Testis (tissue), 3 donors: ENCODE results near the gene ALOX12. TPM values are rescaled to one million over a fixed set of nuclear protein-coding genes. Genes with fewer than 3 reads are reported as not detected.

Experiments
- DNase-seq: peaks from one replicate; pipeline ENCODE4 v3.0.0-alpha.2; 2019
- H3K27ac ChIP-seq, 2 donors: fragments of 200-600 bp; sonication (generic); one replicate each; pipeline ENCODE4 v1.5.1; 2019
- H3K27me3 ChIP-seq: fragments of 200-600 bp; sonication (generic); one replicate; pipeline ENCODE4 v1.5.1; 2019
- H3K36me3 ChIP-seq: fragments of 200-600 bp; sonication (generic); one replicate; pipeline ENCODE4 v1.5.1; 2017; ENCODE audit warnings: low read depth; ENCODE audit errors: missing control alignments
- H3K4me1 ChIP-seq: fragments of 200-600 bp; sonication (generic); one replicate; pipeline ENCODE4 v1.5.1; 2019
- H3K4me3 ChIP-seq, 2 donors: fragments of 200-600 bp; sonication (generic); one replicate each; pipeline ENCODE4 v1.5.1; 2017 to 2019
- H3K9me3 ChIP-seq: fragments of 200-600 bp; sonication (generic); one replicate; pipeline ENCODE4 v1.5.1; 2017
- POLR2A ChIP-seq: fragments of 450-650 bp; IDR thresholded peaks from one replicate; pipeline ENCODE4 v1.6.1; 2017; ENCODE audit warnings: antibody characterized with exemption, mild to moderate bottlenecking, moderate library complexity
- WGBS, 2 donors: methylation state at CpG; one replicate each; pipeline ENCODE4 v1.1.5; 2018; 5-methylcytosine and 5-hydroxymethylcytosine counted together
- intact Hi-C: fragments of 100-400 bp; cut with DNase I; formaldehyde crosslinking; loops from one replicate; pipeline ENCODE4 v1.15.1; 2023; ENCODE audit warnings: low total_unique reads
- polyA plus RNA-seq: library from polyadenylated mRNA; stranded (reverse); fragments of 350-450 nt; fragmentation: Illumina TruSeq; extraction: RNeasy Lipid Tissue Mini Kit (QIAGEN cat#74804); gene quantifications from one replicate; pipeline ENCODE4 v1.2.3, GENCODE V29; 2014; ENCODE audit warnings: low read depth, low replicate concordance; ENCODE audit not compliant: insufficient read depth
- total RNA-seq, 2 donors: library from RNA; depleted of rRNA; stranded (reverse); fragments of >200 nt; gene quantifications; one replicate each; pipeline ENCODE4 v1.2.3, GENCODE V29; 2016
- TF ChIP-seq, protein P1 (sequence below), 3 experiments: fragments of 450-650 bp in 2 of 3; fragments of 200-600 bp in 1 of 3; sonication (generic) in 1 of 3; IDR thresholded peaks; one replicate each; pipeline ENCODE4 v1.5.1; 2016 to 2019; ENCODE audit warnings: antibody characterized with exemption in 3 of 3, mild to moderate bottlenecking in 2 of 3, moderate library complexity in 1 of 3

Gene ALOX12
- total and polyA plus RNA-seq, 3 donors from 2014 or later, result 0.24 to 0.50 (median 0.25) TPM

DNA sequence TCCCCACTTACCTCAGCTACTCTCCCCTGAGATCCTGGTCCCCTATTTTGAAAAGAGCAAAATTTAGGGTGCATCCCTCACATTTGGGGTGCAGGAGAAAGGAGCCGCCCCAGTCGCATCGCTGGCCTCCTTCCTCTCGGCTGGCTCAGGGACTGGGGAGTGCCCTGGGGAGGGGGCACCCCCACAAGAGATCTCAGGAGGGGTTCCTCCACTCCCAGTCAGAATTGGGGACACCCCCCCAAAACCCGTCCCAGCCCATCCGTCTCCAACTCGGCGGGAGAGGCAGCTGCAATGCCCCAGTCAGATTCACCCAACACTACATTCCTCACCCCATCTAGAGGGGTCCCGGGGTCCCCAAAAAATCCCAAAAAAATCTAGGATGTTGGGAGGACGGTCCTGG lies 23.5 kb downstream of the ALOX12 start:
- no peak for DNase-seq
- Histone ChIP-seq H3K27ac (peak overlapping the region; percentile 93 to 95), H3K36me3 (no peaks in the 10 kb centered on the region), H3K4me3 (peak overlapping the region; percentile 41 to 74), H3K4me1 (peaks cover 34% of the 10 kb centered on the region), H3K27me3 (no peaks in the 10 kb centered on the region), H3K9me3 (no peaks in the 10 kb centered on the region)
- intact Hi-C loops, result no loop called here
- no peak for TF ChIP-seq POLR2A
- TF ChIP-seq, protein P1, sequence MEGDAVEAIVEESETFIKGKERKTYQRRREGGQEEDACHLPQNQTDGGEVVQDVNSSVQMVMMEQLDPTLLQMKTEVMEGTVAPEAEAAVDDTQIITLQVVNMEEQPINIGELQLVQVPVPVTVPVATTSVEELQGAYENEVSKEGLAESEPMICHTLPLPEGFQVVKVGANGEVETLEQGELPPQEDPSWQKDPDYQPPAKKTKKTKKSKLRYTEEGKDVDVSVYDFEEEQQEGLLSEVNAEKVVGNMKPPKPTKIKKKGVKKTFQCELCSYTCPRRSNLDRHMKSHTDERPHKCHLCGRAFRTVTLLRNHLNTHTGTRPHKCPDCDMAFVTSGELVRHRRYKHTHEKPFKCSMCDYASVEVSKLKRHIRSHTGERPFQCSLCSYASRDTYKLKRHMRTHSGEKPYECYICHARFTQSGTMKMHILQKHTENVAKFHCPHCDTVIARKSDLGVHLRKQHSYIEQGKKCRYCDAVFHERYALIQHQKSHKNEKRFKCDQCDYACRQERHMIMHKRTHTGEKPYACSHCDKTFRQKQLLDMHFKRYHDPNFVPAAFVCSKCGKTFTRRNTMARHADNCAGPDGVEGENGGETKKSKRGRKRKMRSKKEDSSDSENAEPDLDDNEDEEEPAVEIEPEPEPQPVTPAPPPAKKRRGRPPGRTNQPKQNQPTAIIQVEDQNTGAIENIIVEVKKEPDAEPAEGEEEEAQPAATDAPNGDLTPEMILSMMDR (IDR thresholded peaks at IDR 0.05), result no peak
- WGBS, 2 donors, result 4 to 29% methylated on average over 7 to 10 of the region's 10 CpGs

- 5 to 9% methylated on average over 15 to 16 of the region's 16 CpGs for WGBS, 2 donors
- peak; percentile 62 for DNase-seq
These were observed 24.1 kb downstream of the ALOX12 start for GRCh38 chr17:7019839-7020519.

DNA sequence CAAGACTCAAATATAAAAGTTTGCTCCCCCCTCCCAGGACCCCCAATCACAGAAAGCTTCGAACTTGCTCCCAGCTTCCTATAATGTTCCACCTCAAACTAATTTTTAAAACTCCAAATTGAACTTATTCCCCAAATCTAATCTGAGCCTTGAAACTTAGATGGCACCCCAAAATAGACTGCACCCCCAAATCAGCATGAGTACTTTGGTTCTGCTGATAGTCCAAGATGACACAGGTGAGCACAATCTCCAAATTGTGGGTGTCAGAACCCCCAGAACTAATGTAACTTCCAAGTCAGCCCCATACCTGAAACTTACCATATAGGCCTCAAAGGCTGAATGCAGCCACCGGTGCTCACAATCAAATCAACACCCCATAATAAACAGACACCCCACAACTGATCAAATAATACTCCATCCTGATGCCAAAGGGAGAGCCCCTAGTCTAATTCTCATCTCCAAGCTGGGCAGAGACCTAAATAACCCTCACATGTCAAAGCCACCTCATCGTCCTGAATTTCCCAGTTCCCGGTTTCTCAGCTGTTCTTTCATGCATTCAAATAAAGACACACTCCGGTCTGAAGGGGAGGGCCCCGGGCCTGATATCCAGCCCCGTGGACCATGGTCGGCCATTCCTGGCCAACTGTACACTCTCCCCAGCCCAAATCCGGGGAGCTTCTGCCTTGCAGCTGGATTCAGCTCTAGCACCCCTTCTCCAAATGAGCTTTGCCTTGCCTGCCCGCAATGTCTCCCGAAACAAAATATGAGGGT lies 25.2 kb downstream of the ALOX12 start:
- WGBS, 2 donors, result 51 to 63% methylated on average over 6 to 11 of the region's 11 CpGs
- peaks cover 26% of the 10 kb centered on the region for H3K4me1 ChIP-seq
- intact Hi-C loops, result no loop called here
- no peak for TF ChIP-seq POLR2A
- no peaks in the 10 kb centered on the region for H3K36me3 ChIP-seq
- no peak for DNase-seq
- H3K4me3 ChIP-seq, result no peak overlapping the region
- no peaks in the 10 kb centered on the region for H3K27me3 ChIP-seq
- H3K9me3 ChIP-seq, result no peaks in the 10 kb centered on the region
- peak overlapping the region in 1 of 2 donors; percentile 95 for H3K27ac ChIP-seq

More at GRCh38 chr17:7019839-7020519, 24.1 kb downstream of the ALOX12 start:
- Histone ChIP-seq H3K36me3 (no peaks in the 10 kb centered on the region), H3K4me1 (peaks cover 34% of the 10 kb centered on the region), H3K27me3 (no peaks in the 10 kb centered on the region), H3K4me3 (peak overlapping the region; percentile 41 to 74), H3K9me3 (no peaks in the 10 kb centered on the region), H3K27ac (peak overlapping the region; percentile 93 to 95)
- intact Hi-C loops, result no loop called here
- TF ChIP-seq, protein P1 (IDR thresholded peaks at IDR 0.05), result no peak
- TF ChIP-seq POLR2A, result no peak

- H3K27me3 ChIP-seq, result no peaks in the 10 kb centered on the region
- intact Hi-C loops, result no loop called here
- no peaks in the 10 kb centered on the region for H3K36me3 ChIP-seq
- TF ChIP-seq POLR2A, result no peak
- TF ChIP-seq, protein P1 (IDR thresholded peaks at IDR 0.05), result peak; percentile 86 to 96 (median 93)
- peaks cover 15% of the 10 kb centered on the region for H3K4me1 ChIP-seq
- WGBS, 2 donors, result 2 to 3% methylated on average over 25 to 51 of the region's 53 CpGs
- peak; percentile 76 for DNase-seq
- H3K4me3 ChIP-seq, result peak overlapping the region; percentile 18 to 43
- H3K9me3 ChIP-seq, result no peaks in the 10 kb centered on the region
- H3K27ac ChIP-seq, result peak overlapping the region in 1 of 2 donors; percentile 33
These were observed 26.3 kb downstream of the ALOX12 start for GRCh38 chr17:7021993-7022778.
